Non-pigmented ciliary epithelial cell (primary cell): Measurements from ENCODE around the gene IGSF11.

ENCODE experiments used
- DNase-seq: peaks from one replicate; pipeline ENCODE4 v3.0.0-alpha.2; 2010; ENCODE audit warnings: low read depth

Gene IGSF11

DNA sequence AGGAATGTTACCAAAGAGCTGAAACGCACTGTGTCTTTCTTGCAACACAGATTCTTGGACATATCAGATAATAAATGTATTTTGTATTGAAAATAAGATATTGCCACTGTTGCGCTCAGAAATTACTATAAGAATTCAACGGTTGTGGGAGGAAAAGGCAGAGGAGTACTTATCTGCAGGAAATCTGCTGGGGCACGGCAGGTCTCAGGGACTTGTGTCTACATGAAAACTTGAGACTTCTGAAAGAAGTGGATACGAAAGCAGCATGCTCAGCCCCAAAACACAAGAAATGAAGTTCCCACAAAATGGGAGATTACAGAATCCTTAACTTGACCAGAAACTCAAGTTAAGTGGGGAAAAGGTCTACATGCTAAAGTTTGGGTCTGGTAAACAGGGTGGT lies 86.5 kb downstream of the IGSF11 start:
- DNase-seq, result no peak

DNA sequence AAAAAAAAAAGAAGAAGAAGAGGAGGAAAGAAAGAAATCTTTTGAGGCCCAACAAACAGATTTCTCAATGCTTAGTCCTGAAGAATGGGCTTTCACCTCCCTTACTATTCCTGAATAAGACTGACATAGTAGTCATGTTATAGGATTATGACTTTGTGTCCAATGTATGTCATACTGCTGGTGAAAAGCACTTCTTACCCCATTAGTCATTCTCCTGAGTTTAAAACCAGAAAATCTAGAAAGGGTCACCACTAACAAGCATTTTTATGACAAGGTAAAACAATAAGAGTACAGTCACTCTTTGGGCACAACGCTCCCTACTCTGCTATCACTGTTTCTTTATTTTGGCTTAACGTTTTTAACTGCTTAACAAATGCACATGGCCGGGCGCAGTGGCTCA lies 88.2 kb downstream of the IGSF11 start:
- no peak for DNase-seq

DNA sequence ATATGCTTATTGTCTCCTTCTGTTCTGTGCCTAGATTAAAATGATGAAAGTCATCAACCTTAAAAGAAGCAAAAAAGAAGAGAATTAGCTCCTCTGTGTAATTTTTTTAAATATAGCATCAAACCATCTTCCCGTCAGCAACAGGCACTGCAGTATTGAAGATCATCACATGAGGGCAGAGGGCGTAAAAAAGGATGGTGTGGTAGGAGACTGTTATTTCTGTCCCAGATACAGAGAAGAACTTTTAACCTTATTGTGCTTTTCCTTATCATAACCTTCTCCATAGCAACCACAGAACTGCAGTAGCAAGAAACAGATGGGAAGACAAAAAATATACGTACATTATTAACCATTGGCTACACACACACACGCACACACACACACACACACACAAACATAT lies 88.8 kb downstream of the IGSF11 start:
- no peak for DNase-seq

DNA sequence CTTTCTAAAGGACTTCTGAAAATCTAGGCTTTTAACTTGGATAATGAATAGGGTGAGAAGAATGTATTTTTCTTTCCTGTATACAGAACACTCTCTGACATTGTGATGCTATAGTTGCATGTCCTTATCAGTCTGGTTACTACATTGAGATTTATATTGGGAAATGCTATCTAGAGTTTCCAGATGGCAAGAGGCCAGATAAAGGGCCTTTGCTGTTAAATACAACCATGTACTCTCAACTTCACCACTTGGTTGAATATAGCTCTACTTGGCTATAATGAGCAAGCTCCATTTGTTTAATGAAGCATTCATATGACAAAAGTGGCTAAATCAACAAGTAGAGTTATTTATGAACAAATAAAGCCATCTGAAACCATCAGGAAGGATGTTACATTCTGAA lies 91.0 kb downstream of the IGSF11 start:
- no peak for DNase-seq

DNA sequence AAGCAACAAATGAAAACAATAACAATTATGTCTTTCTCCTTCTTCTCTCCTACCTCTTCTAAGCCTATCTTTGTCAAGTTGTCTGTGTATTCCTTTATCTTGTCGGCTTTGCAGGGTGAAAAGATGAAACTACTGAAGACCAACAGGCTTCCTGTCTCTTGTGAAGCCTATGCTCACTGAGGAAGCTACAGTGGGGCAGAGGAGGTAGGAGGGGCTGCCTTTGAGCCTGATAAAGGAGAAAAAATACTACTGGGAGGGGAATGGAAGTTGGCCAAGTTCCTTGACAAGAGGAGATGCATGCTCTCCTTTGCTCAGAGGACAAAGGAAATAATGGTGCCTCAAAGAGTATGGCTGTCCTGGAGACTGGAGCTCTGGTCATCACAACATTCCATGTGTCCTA lies 92.0 kb downstream of the IGSF11 start:
- DNase-seq, result no peak

DNA sequence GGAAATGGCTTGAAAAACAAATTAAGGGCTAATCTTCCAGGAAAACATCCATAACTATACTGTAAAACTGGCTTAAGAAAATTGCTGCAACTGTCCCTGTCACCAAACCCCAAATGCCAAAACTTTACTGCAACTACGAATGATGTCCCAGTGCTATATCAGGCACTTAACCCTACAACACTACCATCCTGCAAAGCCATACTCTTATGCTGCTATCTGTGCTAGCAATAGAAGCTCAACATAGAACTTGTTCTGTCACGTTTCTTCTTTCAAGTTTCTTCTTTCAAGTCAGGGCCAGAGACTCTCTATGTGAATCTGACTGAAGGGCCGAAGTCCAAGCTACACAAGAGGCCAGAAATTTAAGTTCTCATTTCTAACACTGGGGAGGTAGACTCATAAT lies 92.5 kb downstream of the IGSF11 start:
- no peak for DNase-seq

DNA sequence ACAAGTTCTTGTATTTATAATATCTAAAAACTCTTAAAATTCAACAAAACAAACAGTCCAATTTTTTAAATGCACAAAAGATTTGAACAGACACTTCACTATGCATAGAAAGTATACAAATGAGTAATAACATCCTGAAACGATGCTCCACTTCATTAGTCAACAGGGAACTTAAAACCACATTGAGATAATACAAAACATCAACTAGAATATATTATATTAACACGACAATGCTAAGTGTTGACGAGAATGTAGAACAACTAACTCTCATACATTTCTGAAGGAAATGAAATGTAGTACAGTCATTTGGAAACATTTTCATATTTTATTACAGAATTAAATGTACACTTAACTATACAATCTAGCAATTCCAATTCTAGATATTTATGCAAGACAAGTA lies 93.4 kb downstream of the IGSF11 start:
- no peak for DNase-seq

DNA sequence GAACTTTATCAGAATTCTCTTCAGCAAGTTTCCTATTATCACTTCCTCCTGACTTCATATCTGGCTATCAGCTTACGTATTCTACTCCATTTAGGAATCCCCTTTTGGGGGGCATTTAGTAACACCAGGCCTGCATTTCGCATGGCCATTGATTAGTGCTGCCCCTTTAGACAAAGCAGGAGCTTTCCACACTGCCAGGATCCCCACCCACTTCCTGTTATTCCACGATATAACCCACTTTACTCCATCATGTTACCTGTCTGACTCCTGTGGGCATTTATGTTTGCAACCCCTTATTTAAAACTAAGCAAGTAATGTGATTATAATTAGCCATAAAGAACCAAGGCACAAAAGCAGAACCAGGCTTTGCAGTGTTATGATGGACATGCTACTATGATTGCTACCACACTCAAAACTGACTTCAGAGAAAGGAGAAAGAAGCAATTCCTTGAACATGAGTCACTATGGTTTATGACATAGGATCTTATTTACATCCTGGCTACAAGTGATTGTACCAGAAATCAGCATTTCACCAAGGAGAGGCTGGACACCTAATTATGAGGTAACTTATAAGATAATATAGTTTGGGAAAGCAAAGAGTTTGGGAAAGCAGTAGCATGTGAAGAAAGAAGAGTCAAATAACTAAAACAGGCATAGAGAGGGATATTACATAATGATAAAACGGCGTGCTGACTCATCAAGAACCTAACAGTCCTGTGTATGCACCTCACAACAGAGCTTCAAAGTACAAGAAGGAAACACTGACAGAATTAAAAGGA lies 96.3 kb downstream of the IGSF11 start:
- no peak for DNase-seq

DNA sequence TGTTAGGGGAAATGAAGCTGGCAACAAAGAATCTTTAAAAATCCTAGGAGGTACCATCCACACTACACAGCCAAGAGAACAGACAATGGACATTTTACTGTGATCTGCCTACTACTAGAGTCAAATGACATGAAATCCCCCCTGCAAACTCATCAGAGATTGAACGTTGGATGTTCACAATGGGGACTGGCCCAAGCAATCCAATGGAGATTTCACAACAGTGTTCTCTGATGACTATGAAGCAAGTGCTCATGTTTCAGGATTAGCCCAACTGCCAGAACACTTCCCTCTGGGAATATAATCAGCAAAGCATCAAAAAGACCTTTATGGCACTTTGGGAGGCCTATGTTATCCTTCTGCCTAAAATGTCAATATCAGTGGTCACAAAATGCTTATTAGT lies 97.8 kb downstream of the IGSF11 start:
- no peak for DNase-seq

DNA sequence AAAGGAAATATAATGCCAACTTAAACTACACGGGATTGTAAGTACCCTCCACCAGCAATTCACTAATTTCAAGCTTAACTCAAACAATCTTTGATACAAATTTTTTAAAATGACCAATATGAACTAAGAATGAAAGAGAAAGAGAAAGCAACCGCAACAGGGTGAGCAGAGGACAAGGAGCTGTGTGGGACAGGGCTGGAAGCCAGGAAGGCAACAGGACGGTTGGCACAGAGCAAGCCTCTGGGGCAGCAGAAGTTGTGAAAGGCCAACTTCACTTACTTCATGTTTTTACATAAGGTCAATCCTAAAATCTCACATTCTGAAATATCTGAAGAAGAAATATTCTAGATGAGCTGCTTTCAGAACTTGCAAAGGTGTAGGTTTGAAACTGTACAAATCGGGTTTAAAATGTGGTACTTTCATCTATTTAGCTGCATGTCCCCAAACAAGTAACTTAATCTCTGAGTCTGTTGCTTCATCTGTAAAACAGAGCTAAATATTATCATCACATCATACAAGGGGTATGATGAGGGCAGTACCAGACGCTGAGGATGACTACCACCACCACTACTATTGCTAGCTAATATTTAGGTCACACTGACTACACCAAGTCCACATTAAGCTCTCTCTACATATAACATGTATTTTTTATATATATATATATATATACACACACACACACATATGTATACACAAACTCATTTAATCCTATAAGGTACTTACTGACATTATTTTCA lies 101.7 kb downstream of the IGSF11 start:
- DNase-seq, result no peak

DNA sequence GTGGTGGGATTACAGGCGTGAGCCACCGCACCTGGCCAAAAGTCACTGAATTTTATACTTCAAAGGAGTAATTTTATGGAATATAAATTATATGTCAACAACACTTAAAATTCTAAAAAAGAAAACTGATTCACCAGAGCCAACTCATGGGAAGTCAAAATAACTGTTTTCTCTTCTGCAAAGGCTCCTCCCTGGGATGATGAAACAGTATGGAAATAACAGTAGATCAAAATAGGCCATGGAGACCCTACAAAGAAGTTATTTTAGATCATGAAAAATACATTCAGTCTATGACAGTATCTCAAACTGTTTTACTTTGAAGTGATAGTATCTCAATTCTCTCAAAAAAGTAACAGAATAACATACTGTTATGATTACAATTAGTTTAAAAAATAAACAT lies 102.7 kb downstream of the IGSF11 start:
- no peak for DNase-seq

DNA sequence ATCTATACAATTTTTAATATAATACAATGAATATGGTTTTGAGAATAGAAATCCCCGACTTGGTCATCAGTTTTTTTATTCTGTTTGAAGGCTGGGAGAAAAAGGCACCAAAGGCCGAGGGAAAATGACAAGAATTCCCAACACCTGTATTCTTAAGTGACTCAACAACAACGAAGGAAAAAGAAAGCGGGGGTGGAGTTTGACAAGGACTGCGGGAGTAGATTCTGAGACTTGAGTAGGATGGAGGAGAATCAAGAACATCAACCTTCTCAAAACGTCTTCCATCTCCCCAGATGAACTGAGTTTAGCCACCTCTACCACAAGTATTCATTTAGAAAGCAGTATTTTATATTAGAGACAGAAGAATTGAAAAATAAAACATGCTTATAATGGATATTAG lies 107.2 kb downstream of the IGSF11 start:
- no peak for DNase-seq

DNA sequence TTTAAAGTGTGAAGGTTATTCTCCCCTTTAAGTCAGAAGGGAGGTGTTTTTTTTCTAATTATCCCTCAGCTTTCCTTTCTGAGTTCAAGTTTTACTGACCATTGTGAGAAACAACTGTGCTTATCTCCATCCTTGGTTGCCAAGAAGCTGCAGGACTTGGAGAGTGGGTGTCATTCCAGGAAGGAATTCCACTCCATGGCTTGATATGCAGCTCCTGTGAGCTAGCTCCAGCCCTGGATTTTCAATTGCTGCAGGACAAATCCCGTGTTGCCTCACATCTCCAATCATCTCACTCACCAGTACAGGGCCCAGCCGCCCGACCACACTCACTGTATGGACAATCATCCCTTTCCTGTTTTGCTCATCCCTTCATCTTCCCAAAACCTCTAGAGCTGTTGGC lies 122.5 kb downstream of the IGSF11 start:
- no peak for DNase-seq

DNA sequence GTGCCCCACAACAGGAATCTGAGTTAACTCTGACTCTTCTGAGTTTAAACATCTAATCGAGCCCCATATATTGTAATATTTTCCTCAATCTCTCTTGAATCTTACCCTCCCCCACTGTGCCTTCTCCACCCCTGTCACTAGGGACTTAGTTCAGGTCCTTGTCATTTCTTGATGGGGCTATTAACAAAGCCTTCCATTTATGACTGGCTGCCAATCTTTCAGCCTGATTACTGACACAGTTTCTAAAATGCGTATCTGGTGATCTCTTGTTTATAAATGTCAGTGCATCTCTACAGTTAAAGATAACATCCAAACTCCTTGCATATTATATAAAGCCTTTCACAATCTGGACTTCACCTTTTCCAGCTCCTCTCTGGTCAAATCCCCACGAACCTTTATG lies 124.3 kb downstream of the IGSF11 start:
- no peak for DNase-seq

DNA sequence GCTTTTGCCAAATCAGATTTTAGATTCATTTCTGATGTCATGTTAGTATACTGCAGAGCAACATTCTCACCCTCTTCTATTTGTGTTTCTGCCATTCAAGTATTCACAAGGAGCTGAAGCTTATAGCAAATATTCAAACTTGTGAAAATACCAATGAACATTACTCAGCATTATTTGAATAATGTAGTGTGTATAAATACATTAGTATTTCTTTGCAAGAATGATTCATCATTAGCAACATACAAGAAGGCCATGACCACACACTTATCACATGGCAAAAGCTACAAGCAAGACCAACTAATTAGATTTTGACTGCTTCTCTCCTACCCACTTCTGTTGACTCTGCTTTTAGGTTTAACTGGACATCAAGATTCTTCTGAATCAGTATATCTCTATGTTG lies 124.9 kb downstream of the IGSF11 start:
- no peak for DNase-seq

DNA sequence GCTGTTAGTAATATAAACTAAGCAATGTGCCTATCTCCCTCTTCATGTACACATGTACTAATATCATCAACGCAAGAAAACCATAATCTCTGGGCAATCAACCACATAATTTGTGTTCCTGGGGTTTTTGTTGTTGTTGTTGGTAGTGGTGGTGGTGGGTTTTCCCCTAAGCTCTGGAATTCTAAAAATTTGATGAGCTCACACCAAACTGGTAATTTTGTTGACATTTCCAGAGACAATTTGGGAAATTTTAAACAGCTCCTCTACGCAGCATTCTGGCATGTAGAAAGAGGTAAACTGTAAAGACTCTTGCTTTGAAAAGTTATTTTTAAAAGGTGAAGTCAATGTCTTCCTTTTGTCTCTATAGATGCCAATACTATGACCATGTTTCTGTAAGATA lies 126.7 kb downstream of the IGSF11 start:
- DNase-seq, result no peak

DNA sequence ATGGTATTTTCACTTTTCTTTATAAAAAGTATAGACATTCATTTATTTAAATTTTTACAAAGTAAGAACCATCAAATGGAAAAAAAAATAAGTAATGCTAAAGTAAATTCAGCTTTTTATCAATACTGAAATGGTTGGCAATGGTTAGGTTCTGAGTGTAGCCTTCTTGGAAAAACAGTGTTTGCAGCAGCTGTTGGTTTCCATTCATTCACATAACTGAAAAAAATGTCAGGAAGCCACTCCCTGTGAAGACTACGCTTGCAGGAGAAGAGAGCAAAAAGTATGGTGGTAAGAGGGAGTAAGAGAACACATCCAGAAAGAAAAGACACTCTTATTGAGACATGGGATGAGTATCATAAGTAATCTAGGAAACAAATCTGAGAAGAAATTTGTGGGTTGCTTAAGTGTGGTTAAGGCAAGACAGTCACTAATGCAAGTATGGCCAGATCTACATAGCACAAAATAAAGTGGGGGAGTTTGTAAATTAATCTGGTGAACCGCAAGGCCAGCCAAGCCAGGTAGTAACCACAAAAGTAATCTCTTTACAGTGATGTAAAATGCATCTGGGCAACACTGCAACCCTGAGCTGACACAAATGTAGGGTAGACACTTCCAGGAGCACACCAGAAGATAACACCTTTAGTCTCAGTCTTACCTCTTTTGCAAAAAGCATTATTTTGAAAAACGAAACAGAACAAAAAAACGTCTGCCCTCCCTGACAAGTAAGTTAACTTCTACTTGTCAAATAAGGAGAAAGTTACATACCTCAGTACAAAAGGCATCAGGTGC lies 133.7 kb downstream of the IGSF11 start:
- DNase-seq, result no peak

DNA sequence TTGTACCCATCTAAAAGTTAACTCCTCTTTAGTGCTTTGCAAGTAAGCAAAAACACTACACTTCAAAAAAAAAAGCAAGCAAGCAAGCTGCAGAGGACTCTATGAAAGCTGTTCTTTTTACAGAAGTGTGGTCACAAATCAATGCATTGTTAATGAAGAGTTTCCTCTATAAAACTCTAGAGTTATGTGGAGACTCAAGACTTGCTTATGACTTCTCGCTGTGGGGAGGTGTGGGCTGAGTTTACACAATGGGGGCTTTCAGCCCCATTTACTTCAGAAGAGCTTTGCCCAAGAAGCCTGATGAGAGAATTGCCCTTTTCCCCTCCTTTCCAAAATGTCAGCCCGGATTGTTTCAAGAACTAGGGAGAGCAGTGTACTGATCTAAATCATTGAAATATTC lies 144.4 kb downstream of the IGSF11 start:
- no peak for DNase-seq

DNA sequence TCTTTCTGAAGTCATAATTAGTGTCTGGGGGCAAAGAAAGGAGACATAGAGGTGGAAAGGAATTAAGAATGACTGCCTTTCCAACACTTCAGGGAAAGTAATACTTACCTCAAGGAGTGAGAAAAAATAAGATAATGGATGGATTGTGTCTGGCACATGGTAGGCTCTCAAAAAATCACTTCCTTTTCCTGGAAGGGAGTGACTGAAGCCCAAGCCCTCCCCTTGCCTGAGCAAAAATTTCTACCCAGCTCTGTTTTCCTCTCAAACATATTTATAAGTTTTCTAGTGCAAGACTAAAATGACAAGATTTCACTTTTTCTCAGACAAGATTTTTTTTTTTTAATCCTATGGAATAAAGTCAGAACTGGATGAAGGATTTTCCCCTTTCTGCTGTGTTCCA lies 145.0 kb downstream of the IGSF11 start:
- DNase-seq, result no peak

DNA sequence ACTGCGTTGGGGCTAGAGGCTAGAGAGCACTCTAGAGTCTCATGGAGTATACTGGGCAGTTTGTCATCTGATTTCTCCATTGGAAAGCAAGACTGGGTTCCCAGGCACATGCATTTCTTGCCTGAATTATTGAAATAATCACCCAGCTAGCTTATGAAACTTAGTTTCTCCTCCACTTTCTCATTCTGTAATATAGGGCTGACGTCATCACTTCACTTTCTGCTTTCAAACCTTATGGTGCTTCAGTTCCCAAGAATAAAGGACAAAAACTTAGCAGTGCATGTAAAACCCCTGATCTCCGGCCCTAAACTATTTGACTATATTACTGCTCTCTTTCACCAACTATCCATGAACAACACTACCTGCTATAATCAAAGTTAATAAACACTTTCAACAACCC lies 147.9 kb downstream of the IGSF11 start:
- DNase-seq, result no peak

DNA sequence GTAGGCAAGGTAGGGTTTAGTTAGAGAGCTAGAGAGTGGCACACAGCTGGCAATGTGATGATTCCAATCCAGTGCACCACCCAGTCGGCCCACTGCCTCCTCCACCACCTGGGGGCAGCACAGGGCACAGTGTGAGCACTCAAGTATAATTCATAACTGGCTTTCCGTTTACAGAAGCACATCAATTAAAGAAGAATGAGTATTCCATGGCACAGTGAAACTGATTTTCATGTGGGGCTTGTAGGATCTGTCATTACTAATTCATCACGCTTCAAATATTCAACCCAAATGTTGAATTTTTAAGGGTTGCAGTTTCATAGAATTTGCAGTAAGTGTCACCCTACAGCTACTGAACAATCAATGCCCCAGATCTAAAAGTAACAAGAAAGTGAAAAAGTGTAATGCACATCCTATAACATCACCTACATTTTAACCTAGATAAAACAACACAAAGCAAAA lies 149.9 kb downstream of the IGSF11 start:
- DNase-seq, result peak; percentile 19

DNA sequence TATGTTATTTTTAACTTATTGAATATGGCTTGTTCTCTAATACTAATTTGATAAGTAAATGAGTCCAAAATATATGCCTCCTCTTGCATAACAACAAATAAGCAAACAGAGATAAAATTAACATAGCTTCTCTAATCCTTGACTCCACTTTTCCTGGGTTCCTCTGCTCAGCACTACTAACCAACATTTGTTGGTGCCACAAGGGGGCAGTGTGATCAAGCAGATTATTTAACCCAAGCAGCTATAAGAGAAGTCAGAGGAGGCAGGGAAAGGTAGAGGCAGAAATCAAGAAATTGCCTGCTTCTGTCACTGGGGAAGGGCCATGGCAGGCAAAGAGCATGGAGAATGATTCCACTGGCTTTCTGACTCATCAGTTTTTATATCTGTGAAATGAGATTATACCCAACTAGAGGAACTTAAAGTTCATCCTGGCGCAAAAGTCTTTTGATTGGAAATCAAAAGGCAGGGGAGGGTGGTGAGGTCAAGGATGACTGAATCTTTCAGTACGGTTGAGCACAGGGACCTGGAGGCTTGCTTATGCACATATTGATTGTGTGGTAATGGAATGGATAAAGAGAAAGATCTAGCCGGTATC lies 152.2 kb downstream of the IGSF11 start:
- peak; percentile 34 for DNase-seq

DNA sequence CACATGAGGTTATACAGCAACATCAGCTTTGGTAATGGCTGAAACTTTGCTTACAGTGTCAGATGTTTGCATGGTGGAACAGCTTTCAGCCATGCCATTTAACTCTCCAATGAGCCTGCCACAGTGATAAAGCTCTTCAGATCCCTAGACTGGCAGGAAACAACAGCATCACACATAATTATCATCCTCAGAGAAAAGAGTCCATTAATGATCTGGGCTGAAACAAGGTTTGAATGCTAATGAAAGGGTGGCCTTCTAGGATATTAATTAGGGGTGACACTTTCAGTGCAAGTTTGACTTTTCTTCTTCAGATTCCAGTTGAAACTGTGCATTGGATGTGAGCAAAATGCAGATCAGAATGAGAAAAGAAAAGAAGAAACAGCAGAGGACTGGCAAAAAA lies 166.6 kb downstream of the IGSF11 start:
- no peak for DNase-seq
